ENCODE measurements around the gene PDE4D.
A peak's percentile ranks its signal among the peaks of the same experiment; 100 is the strongest.

PDE4D gene

GRCh38 chr5:59893429-59894227, at the start of gene PDE4D:
Gene PDE4D, minus strand, starts transcription at chr5:59893726.
- DNase-seq, result peak; percentile 3

DNA sequence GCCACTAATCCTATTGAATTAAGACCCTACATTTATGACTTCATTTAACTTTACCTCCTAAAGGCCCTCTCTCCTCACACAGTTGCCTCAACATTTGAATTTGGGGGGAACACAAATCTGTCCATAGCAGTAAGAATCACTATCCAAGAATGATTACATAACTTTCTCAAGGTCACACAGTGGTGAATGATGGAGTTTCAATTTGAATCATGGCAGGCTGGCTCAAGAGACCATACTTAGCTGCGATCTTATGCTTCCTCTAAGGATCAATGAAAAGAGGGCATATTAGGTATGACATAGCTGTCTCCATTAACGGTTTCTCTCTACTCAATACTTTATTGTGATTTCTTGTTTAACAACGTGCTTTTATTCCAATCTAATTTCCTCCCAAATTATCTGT, 44.1 kb upstream of the PDE4D start:
- DNase-seq, result no peak

DNA sequence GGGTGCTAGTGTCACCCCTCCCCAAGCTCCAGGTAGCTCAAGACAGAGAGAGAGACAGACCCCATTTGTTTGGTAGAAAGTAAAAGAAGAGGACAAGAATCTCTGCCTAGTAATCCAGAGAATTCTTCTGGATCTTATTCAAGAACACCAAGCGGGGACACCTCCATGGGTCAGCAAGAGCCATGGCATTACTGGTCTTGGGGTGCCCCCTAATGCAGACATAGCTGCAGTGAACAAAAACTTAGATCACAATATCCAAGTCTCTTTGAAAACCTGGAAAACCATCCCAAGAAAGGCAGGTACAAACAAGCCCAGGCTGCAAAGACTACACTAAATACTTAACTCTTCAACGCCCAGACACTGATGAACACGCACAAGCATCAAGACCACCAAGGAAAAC, 29.9 kb upstream of the PDE4D start:
- no peak for DNase-seq

- DNase-seq, result no peak
Measured at GRCh38 chr5:59922220-59922619, 28.7 kb upstream of the PDE4D start.

DNA sequence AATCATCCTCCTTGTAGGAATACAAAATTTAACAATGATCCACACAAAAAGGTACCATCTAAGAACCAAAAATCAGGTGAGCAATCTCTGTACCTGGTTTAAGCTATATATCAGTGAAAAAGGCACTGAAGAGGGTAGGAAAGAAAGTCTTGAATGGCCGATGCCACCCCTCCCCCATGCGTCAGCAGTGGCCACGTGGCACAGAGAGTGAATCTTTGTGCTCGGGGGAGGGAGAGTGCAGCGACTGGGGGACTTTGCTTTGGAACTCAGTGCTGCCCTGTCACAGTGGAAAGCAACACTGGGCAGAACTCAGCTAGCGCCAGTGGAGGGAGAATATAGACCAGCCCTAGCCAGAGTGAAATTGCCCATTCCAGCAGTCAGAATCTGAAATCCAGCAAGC, 28.3 kb upstream of the PDE4D start:
- no peak for DNase-seq

- DNase-seq, result no peak
Measured at GRCh38 chr5:59919484-59919883, 26.0 kb upstream of the PDE4D start.

DNA sequence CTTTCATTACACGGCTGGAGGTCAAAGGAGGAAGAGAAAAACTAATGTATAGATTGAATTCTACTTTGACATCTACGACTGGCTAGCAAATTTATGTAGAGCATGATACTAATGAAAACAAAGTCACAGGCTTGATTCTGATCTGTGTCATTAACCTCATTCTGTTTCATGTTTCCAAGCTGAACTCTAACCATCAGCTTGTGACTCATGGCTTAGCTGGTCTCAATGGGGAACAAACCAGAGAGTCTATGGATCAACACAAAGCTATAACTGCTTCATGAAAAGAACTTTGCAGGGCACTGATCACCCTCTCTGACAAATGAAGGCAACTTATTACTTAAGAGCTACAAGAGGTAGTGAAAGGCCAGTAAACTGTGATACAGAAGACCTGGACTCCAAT, 23.6 kb upstream of the PDE4D start:
- no peak for DNase-seq

GRCh38 chr5:59905188-59905587, 11.7 kb upstream of the PDE4D start:
- no peak for DNase-seq

- DNase-seq, result no peak
Measured at GRCh38 chr5:59897075-59897474, 3.5 kb upstream of the PDE4D start.

GRCh38 chr5:59891962-59892643, 1.4 kb downstream of the PDE4D start:
- DNase-seq, result no peak

DNA sequence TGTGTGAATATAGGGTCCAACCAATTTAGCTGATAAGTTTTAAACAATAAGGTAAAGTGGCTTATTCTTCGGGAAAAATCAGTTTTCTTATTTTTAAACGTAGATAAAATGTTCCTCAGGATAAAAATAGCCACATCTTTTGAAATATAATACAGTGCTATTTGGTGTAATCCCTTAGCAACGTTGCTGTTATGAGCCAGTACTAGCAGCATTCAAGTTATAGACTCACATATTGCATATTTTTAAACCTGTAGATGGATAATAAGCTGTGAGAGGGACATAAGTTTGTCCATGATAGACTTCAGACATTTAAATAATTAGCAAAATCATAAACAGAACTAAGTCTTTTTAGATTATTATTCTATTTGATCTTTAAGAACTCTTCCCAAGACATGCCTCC, 6.3 kb downstream of the PDE4D start:
- no peak for DNase-seq

GRCh38 chr5:59874675-59875074, 18.9 kb downstream of the PDE4D start:
- DNase-seq, result no peak

DNA sequence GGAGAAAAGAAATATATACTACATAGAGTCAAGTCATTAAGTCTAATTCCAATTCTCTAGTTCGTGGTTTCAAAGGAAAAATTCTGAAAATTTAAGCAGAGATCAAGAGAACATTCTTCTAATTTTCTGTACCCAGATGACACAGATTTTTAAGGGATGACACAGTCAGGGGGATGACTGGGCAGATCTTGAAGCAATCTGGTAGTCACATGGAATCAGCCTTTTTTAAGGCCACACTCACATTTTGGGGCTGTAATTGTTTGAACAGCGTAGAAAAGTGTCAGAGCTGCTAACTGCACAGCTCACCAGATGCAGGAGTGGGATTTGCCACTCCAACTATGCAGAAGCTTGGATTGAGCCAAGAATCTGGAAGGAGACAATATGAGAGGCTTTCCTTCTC, 20.4 kb downstream of the PDE4D start:
- DNase-seq, result no peak

GRCh38 chr5:59866661-59867060, 26.9 kb downstream of the PDE4D start:
- DNase-seq, result no peak

DNA sequence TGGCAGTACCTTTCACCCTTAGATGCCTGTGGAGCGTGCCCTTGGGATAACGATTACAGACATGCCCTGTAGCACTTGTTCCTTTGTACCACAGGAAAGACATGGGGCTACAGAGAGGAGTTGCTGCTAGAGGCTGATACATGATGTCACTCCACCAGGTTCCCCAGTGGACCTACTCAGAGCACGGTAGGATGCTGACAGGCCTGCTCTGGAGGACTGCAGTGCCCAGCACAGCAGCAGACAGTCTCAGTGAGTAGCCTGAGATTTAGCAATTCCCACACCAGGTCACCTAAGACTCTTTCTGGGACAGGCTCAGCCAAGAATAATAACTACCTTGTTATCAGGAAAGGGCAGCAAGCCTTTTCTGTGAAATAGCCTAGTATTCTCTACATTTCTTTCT, 28.8 kb downstream of the PDE4D start:
- DNase-seq, result no peak

GRCh38 chr5:59863777-59864176, 29.7 kb downstream of the PDE4D start:
- no peak for DNase-seq

DNA sequence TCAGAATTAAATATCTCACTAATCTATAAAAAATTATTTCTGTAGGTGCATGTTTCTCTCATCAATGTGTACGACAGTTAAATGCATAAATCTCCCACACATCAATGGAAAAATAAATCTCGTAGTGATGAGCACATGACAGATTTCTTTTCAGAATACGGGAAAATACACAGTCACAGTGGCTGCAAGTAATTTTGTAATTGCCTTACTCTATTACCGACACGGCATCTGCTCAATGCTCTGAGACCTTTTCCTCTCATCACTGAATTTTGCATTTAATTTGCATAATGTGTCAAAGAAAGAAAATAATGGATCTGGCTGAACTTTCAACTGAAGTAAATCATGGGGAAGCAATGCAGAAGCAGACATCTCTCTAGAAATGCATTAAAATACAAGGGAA, 37.2 kb downstream of the PDE4D start:
- no peak for DNase-seq

DNA sequence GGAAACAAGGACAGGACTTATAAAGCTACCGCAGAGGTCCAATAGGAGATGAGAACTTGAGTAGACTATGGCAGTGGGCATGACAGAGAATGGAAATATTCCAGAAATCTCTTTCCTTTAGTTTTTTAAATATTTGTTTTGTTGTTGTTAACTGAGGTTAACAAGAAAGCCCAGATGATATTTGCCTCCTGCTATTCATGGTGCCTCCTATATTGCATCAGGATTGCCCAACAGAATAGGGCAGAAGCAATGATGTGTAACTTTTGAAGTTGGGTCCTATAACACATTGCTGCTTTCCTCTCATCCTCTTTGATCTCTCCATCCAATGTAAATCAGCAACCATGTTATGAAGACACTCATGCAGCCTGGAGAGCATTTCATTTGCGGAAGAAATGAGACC, 42.8 kb downstream of the PDE4D start:
- no peak for DNase-seq

GRCh38 chr5:59847586-59847985, 45.9 kb downstream of the PDE4D start:
- DNase-seq, result no peak

- DNase-seq, result no peak
Measured at GRCh38 chr5:59845730-59846129, 47.8 kb downstream of the PDE4D start.

- DNase-seq, result no peak
Measured at GRCh38 chr5:59843511-59844213, 49.9 kb downstream of the PDE4D start.

GRCh38 chr5:59842999-59843398, 50.5 kb downstream of the PDE4D start:
- no peak for DNase-seq

DNA sequence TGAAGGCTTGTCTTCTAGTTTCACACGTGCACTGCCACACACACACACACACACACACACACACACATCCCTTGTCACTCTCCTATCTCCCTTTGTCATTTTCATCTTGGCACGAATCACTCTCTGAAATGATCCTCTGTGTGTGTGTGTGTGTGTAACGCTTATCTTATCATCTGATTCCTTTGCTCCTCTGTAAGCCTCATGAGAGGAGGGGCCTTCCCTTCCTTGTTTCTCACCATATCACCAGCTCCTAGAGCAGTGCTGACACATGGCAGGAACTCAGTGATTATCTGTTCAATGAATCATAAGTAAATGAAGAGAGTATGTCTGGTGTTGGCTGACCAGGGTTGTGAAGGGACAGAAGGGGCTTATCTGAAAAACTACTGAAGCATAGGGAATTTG, 53.3 kb downstream of the PDE4D start:
- DNase-seq, result no peak

- DNase-seq, result no peak
Measured at GRCh38 chr5:59838989-59839388, 54.5 kb downstream of the PDE4D start.

Measured in CD4-positive, alpha-beta T cell treated with Interferon gamma for 1 hour (primary cell).